ENCODE measurements around the gene LRRC71. TPM values are rescaled to one million over a fixed set of nuclear protein-coding genes. Genes with fewer than 3 reads are reported as not detected.

LRRC71 gene
- 1.3 TPM for polyA plus RNA-seq (2012; ENCODE audit: insufficient read depth, insufficient read length, low read depth)

GRCh38 chr1:156920233-156921052 is at the start of gene LRRC71:
Gene LRRC71, plus strand, starts transcription at chr1:156920632. Its CDS starts 172 bp downstream, at chr1:156920804.
- peak; percentile 94 for DNase-seq
- TF ChIP-seq CTCF (IDR thresholded peaks at IDR 0.05; ENCODE audit: low read depth, low read length), result peak; percentile 92
- H3K36me3 ChIP-seq, result no peaks in the 10 kb centered on the region
- peaks cover 6% of the 10 kb centered on the region for H3K4me1 ChIP-seq
- H3K9me3 ChIP-seq, result no peaks in the 10 kb centered on the region
- peak within 1 kb of the TSS; percentile 17 for H3K4me3 ChIP-seq (ENCODE audit: low read depth, low read length)
- no peaks in the 10 kb centered on the region for H3K27me3 ChIP-seq

- Histone ChIP-seq H3K4me1 (peaks cover 25% of the 10 kb centered on the region), H3K4me3 (ENCODE audit: low read depth, low read length) (no peak overlapping the region), H3K9me3 (no peaks in the 10 kb centered on the region), H3K27me3 (no peaks in the 10 kb centered on the region), H3K36me3 (peaks cover 6% of the 10 kb centered on the region)
- DNase-seq, result no peak
- no peak for TF ChIP-seq CTCF (IDR thresholded peaks at IDR 0.05; ENCODE audit: low read depth, low read length)
Observed at GRCh38 chr1:156873659-156874058, 46.8 kb upstream of the LRRC71 start.

GRCh38 chr1:156874142-156874541 is 46.3 kb upstream of the LRRC71 start:
- no peak for TF ChIP-seq CTCF (IDR thresholded peaks at IDR 0.05; ENCODE audit: low read depth, low read length)
- peaks cover 6% of the 10 kb centered on the region for H3K36me3 ChIP-seq
- H3K9me3 ChIP-seq, result no peaks in the 10 kb centered on the region
- H3K4me3 ChIP-seq (ENCODE audit: low read depth, low read length), result no peak overlapping the region
- peaks cover 25% of the 10 kb centered on the region for H3K4me1 ChIP-seq
- H3K27me3 ChIP-seq, result no peaks in the 10 kb centered on the region
- DNase-seq, result no peak

- peaks cover 6% of the 10 kb centered on the region for H3K36me3 ChIP-seq
- H3K27me3 ChIP-seq, result no peaks in the 10 kb centered on the region
- DNase-seq, result peak; percentile 67
- no peak for TF ChIP-seq CTCF (IDR thresholded peaks at IDR 0.05; ENCODE audit: low read depth, low read length)
- peaks cover 25% of the 10 kb centered on the region for H3K4me1 ChIP-seq
- H3K9me3 ChIP-seq, result no peaks in the 10 kb centered on the region
- peak overlapping the region; percentile 31 for H3K4me3 ChIP-seq (ENCODE audit: low read depth, low read length)
Observed at GRCh38 chr1:156874572-156875340, 45.7 kb upstream of the LRRC71 start.

GRCh38 chr1:156875341-156875615 is 45.2 kb upstream of the LRRC71 start:
- no peak for TF ChIP-seq CTCF (IDR thresholded peaks at IDR 0.05; ENCODE audit: low read depth, low read length)
- Histone ChIP-seq H3K4me3 (ENCODE audit: low read depth, low read length) (peak overlapping the region; percentile 31; the same call in 1 of the 2 replicates), H3K4me1 (peaks cover 25% of the 10 kb centered on the region), H3K36me3 (peaks cover 6% of the 10 kb centered on the region), H3K9me3 (no peaks in the 10 kb centered on the region), H3K27me3 (no peaks in the 10 kb centered on the region)
- no peak for DNase-seq

GRCh38 chr1:156876281-156876680 is 44.2 kb upstream of the LRRC71 start:
- Histone ChIP-seq H3K4me3 (ENCODE audit: low read depth, low read length) (no peak overlapping the region), H3K9me3 (no peaks in the 10 kb centered on the region), H3K4me1 (peaks cover 27% of the 10 kb centered on the region), H3K36me3 (peaks cover 6% of the 10 kb centered on the region), H3K27me3 (no peaks in the 10 kb centered on the region)
- no peak for DNase-seq
- no peak for TF ChIP-seq CTCF (IDR thresholded peaks at IDR 0.05; ENCODE audit: low read depth, low read length)
